Hematopoietic multipotent progenitor cell treated with erythropoietin and hydrocortisone succinate and interleukin-3 and kit ligand, for 4 days (in vitro differentiated cells): ENCODE data around the gene AANAT.
"Not testable (repeated sequence)": the region's sequence is repeated elsewhere in the genome, so short reads cannot be mapped to it uniquely, and the experiment has no call there.

Experiments used
- DNase-seq: peaks from one replicate; pipeline ENCODE4 v3.0.0-alpha.2; 2015

Gene AANAT

GRCh38 chr17:76508472-76509063 is 41.2 kb downstream of the AANAT start:
- DNase-seq: not testable (repeated sequence)

GRCh38 chr17:76510831-76511244 is 43.4 kb downstream of the AANAT start:
- no peak for DNase-seq

- peak; percentile 47 for DNase-seq
These were observed 44.4 kb downstream of the AANAT start for GRCh38 chr17:76511668-76512365.

DNA sequence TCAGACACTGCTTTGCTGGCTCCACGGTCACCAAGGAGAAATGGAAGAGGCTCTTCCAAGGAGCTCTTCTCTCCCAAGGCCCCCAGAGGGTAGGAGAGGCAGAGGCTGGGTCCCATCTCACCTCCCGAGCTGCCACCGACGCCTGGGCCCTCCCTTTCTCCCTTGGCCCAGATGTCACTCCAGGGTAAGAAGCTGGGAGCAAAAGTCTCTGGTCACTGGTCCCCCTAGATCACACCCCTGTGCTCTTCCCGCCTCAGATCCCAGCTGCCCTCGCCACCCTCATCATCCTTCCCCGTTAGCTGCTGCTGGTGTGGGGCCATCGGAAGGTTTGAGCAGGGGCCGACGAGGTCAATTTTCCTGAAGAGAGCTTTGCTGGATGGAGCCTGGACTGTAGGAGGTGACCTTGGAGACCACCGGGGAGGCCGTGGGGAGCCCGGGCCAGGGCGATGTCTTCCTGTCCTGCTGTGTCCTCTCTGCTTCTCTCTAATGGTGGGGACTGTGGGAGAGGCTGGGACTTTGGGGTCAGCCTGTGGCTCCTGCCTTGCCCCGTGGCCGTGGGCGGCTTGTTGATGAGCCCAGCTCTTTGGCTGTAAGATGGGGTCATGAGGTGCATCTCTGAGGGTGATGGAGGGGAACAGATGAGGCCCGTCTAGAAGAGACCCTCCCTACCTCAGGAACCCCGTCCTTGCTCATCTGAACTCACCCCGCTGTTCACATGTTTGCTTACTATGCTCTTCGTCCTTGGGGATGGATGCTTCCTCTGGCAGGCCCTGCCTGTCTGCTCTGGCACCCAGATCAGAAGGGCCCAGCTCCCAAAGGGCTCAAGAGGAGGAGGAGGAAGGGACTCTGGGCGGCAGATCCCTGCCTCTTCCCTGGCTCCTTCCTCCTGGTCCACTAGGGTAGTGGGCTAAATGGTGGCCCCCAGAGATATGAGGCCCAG is 45.2 kb downstream of the AANAT start:
- DNase-seq: no peak

GRCh38 chr17:76513306-76513692 is 45.9 kb downstream of the AANAT start:
- no peak for DNase-seq

GRCh38 chr17:76514355-76514754 is 47.0 kb downstream of the AANAT start:
- not testable (repeated sequence) for DNase-seq

GRCh38 chr17:76515274-76515949 is 48.0 kb downstream of the AANAT start:
- peak; percentile 74 for DNase-seq

- DNase-seq: no peak
These were observed 50.2 kb downstream of the AANAT start for GRCh38 chr17:76517638-76518038.

DNA sequence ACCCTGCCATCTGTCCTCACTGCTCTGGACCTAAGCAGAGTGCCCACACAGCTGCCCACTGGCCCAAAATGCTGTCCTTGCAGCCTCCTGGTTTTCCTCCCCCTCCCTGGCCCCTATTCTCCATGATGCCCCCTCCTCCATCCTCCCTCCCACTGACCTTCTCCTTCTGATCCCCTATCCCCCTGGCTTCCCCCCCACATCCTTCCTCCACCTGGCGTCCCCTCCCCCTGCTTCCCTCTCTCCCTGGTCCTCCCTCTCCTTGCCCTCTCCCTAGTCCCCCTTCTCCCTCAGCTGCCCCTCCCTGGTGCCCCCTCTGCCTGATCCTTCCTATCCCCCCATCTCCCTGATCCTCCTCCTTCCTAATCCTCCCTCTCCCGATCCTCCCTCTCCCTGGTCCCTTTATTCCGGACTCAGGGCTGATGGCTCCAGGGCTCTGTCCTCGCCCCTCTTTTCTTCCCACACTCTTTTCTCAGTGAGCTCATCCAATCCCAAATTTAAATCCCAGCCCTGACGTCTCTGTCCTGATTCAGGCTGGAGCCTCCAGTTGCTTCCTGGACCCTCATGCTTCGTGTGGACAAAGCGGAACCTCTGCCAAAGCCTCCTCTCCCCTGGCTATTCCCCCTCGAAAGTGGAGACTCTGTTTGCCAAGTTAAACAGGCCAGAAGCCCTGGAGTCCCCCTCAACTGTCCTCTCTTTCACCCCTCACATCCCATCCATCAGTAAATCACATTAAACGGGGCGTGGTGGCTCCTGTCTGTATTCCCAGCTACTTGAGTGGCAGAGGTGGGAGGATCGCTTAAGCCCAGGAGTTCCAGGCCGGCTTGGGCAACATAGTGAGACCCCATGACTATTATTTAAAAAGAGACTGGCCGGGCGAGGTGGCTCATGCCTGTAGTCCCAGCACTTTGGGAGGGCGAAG is 51.9 kb downstream of the AANAT start:
- DNase-seq: no peak
